ENCODE measurements around the gene MYOM1.

Gene MYOM1

GRCh38 chr18:3046216-3046808 is 173.5 kb downstream of the MYOM1 start:
- Histone ChIP-seq H3K9me3 (ENCODE audit: control insufficient read depth in 1 of 2, low read length in 2 of 2) (no peaks in the 10 kb centered on the region), H3K36me3 (ENCODE audit: control insufficient read depth in 1 of 2, insufficient read depth in 2 of 2, low read length in 2 of 2) (no peaks in the 10 kb centered on the region), H3K27me3 (ENCODE audit: low read depth, low read length) (no peaks in the 10 kb centered on the region), H3K27ac (ENCODE audit: low read length) (no peak overlapping the region), H3K4me3 (ENCODE audit: low read depth in 1 of 2, low read length in 2 of 2) (no peak overlapping the region), H3K4me1 (ENCODE audit: control insufficient read depth in 1 of 2, insufficient read depth in 2 of 2, low read length in 2 of 2) (peaks cover 6 to 10% of the 10 kb centered on the region in 2 donors)

- Histone ChIP-seq H3K4me1 (ENCODE audit: control insufficient read depth in 1 of 2, insufficient read depth in 2 of 2, low read length in 2 of 2) (peaks cover 6 to 10% of the 10 kb centered on the region in 2 donors), H3K4me3 (ENCODE audit: low read depth in 1 of 2, low read length in 2 of 2) (no peak overlapping the region), H3K9me3 (ENCODE audit: control insufficient read depth in 1 of 2, low read length in 2 of 2) (no peaks in the 10 kb centered on the region), H3K36me3 (ENCODE audit: control insufficient read depth in 1 of 2, insufficient read depth in 2 of 2, low read length in 2 of 2) (no peaks in the 10 kb centered on the region), H3K27ac (ENCODE audit: low read length) (peak overlapping the region; percentile 65), H3K27me3 (ENCODE audit: low read depth, low read length) (no peaks in the 10 kb centered on the region)
Measured at GRCh38 chr18:3044931-3045698, 174.7 kb downstream of the MYOM1 start.

GRCh38 chr18:3042379-3042778 is 177.4 kb downstream of the MYOM1 start:
- Histone ChIP-seq H3K9me3 (ENCODE audit: control insufficient read depth in 1 of 2, low read length in 2 of 2) (no peaks in the 10 kb centered on the region), H3K36me3 (ENCODE audit: control insufficient read depth in 1 of 2, insufficient read depth in 2 of 2, low read length in 2 of 2) (no peaks in the 10 kb centered on the region), H3K4me3 (ENCODE audit: low read depth in 1 of 2, low read length in 2 of 2) (no peak overlapping the region), H3K27me3 (ENCODE audit: low read depth, low read length) (no peaks in the 10 kb centered on the region), H3K27ac (ENCODE audit: low read length) (peak overlapping the region; percentile 2), H3K4me1 (ENCODE audit: control insufficient read depth in 1 of 2, insufficient read depth in 2 of 2, low read length in 2 of 2) (peaks cover 6 to 10% of the 10 kb centered on the region in 2 donors)

- Histone ChIP-seq H3K27ac (ENCODE audit: low read length) (peak overlapping the region; percentile 2), H3K36me3 (ENCODE audit: control insufficient read depth in 1 of 2, insufficient read depth in 2 of 2, low read length in 2 of 2) (no peaks in the 10 kb centered on the region), H3K9me3 (ENCODE audit: control insufficient read depth in 1 of 2, low read length in 2 of 2) (no peaks in the 10 kb centered on the region), H3K4me1 (ENCODE audit: control insufficient read depth in 1 of 2, insufficient read depth in 2 of 2, low read length in 2 of 2) (peaks cover 6 to 10% of the 10 kb centered on the region in 2 donors), H3K27me3 (ENCODE audit: low read depth, low read length) (no peaks in the 10 kb centered on the region), H3K4me3 (ENCODE audit: low read depth in 1 of 2, low read length in 2 of 2) (no peak overlapping the region)
Measured at GRCh38 chr18:3041843-3042242, 177.9 kb downstream of the MYOM1 start.

GRCh38 chr18:3040881-3041280 is 178.9 kb downstream of the MYOM1 start:
- Histone ChIP-seq H3K36me3 (ENCODE audit: control insufficient read depth in 1 of 2, insufficient read depth in 2 of 2, low read length in 2 of 2) (no peaks in the 10 kb centered on the region), H3K9me3 (ENCODE audit: control insufficient read depth in 1 of 2, low read length in 2 of 2) (no peaks in the 10 kb centered on the region), H3K27me3 (ENCODE audit: low read depth, low read length) (no peaks in the 10 kb centered on the region), H3K4me1 (ENCODE audit: control insufficient read depth in 1 of 2, insufficient read depth in 2 of 2, low read length in 2 of 2) (peaks cover 6 to 10% of the 10 kb centered on the region in 2 donors), H3K4me3 (ENCODE audit: low read depth in 1 of 2, low read length in 2 of 2) (no peak overlapping the region), H3K27ac (ENCODE audit: low read length) (no peak overlapping the region)

- H3K4me3 ChIP-seq (ENCODE audit: low read depth in 1 of 2, low read length in 2 of 2), result no peak overlapping the region
- no peak overlapping the region for H3K27ac ChIP-seq (ENCODE audit: low read length)
- H3K27me3 ChIP-seq (ENCODE audit: low read depth, low read length), result no peaks in the 10 kb centered on the region
- peaks cover 4 to 5% of the 10 kb centered on the region in 2 donors for H3K4me1 ChIP-seq (ENCODE audit: control insufficient read depth in 1 of 2, insufficient read depth in 2 of 2, low read length in 2 of 2)
- no peaks in the 10 kb centered on the region for H3K9me3 ChIP-seq (ENCODE audit: control insufficient read depth in 1 of 2, low read length in 2 of 2)
- no peaks in the 10 kb centered on the region for H3K36me3 ChIP-seq (ENCODE audit: control insufficient read depth in 1 of 2, insufficient read depth in 2 of 2, low read length in 2 of 2)
Measured at GRCh38 chr18:3040173-3040572, 179.6 kb downstream of the MYOM1 start.

- Histone ChIP-seq H3K9me3 (ENCODE audit: control insufficient read depth in 1 of 2, low read length in 2 of 2) (no peaks in the 10 kb centered on the region), H3K27me3 (ENCODE audit: low read depth, low read length) (no peaks in the 10 kb centered on the region), H3K4me3 (ENCODE audit: low read depth in 1 of 2, low read length in 2 of 2) (no peak overlapping the region), H3K36me3 (ENCODE audit: control insufficient read depth in 1 of 2, insufficient read depth in 2 of 2, low read length in 2 of 2) (no peaks in the 10 kb centered on the region), H3K27ac (ENCODE audit: low read length) (peak overlapping the region; percentile 74), H3K4me1 (ENCODE audit: control insufficient read depth in 1 of 2, insufficient read depth in 2 of 2, low read length in 2 of 2) (no peaks in the 10 kb centered on the region)
Measured at GRCh38 chr18:3037423-3037915, 182.3 kb downstream of the MYOM1 start.

- Histone ChIP-seq H3K27me3 (ENCODE audit: low read depth, low read length) (no peaks in the 10 kb centered on the region), H3K4me1 (ENCODE audit: control insufficient read depth in 1 of 2, insufficient read depth in 2 of 2, low read length in 2 of 2) (no peaks in the 10 kb centered on the region), H3K4me3 (ENCODE audit: low read depth in 1 of 2, low read length in 2 of 2) (no peak overlapping the region), H3K9me3 (ENCODE audit: control insufficient read depth in 1 of 2, low read length in 2 of 2) (no peaks in the 10 kb centered on the region), H3K36me3 (ENCODE audit: control insufficient read depth in 1 of 2, insufficient read depth in 2 of 2, low read length in 2 of 2) (no peaks in the 10 kb centered on the region), H3K27ac (ENCODE audit: low read length) (no peak overlapping the region)
Measured at GRCh38 chr18:3036108-3036507, 183.7 kb downstream of the MYOM1 start.

GRCh38 chr18:3035635-3036034 is 184.1 kb downstream of the MYOM1 start:
- Histone ChIP-seq H3K27ac (ENCODE audit: low read length) (no peak overlapping the region), H3K4me3 (ENCODE audit: low read depth in 1 of 2, low read length in 2 of 2) (no peak overlapping the region)

GRCh38 chr18:3032721-3033120 is 187.0 kb downstream of the MYOM1 start:
- Histone ChIP-seq H3K36me3 (ENCODE audit: control insufficient read depth in 1 of 2, insufficient read depth in 2 of 2, low read length in 2 of 2) (no peaks in the 10 kb centered on the region), H3K27me3 (ENCODE audit: low read depth, low read length) (no peaks in the 10 kb centered on the region), H3K27ac (ENCODE audit: low read length) (no peak overlapping the region), H3K9me3 (ENCODE audit: control insufficient read depth in 1 of 2, low read length in 2 of 2) (no peaks in the 10 kb centered on the region), H3K4me1 (ENCODE audit: control insufficient read depth in 1 of 2, insufficient read depth in 2 of 2, low read length in 2 of 2) (peaks cover 8 to 10% of the 10 kb centered on the region in 2 donors), H3K4me3 (ENCODE audit: low read depth in 1 of 2, low read length in 2 of 2) (no peak overlapping the region)

More at GRCh38 chr18:3035635-3036034, 184.1 kb downstream of the MYOM1 start:
- no peaks in the 10 kb centered on the region for H3K27me3 ChIP-seq (ENCODE audit: low read depth, low read length)
- H3K9me3 ChIP-seq (ENCODE audit: control insufficient read depth in 1 of 2, low read length in 2 of 2), result no peaks in the 10 kb centered on the region
- H3K36me3 ChIP-seq (ENCODE audit: control insufficient read depth in 1 of 2, insufficient read depth in 2 of 2, low read length in 2 of 2), result no peaks in the 10 kb centered on the region
- no peaks in the 10 kb centered on the region for H3K4me1 ChIP-seq (ENCODE audit: control insufficient read depth in 1 of 2, insufficient read depth in 2 of 2, low read length in 2 of 2)

- no peaks in the 10 kb centered on the region for H3K9me3 ChIP-seq (ENCODE audit: control insufficient read depth in 1 of 2, low read length in 2 of 2)
- no peaks in the 10 kb centered on the region for H3K27me3 ChIP-seq (ENCODE audit: low read depth, low read length)
- peak overlapping the region; percentile 30 for H3K27ac ChIP-seq (ENCODE audit: low read length)
- peak overlapping the region in 1 of 2 donors; percentile 17 for H3K4me3 ChIP-seq (ENCODE audit: low read depth in 1 of 2, low read length in 2 of 2)
- H3K4me1 ChIP-seq (ENCODE audit: control insufficient read depth in 1 of 2, insufficient read depth in 2 of 2, low read length in 2 of 2), result peaks cover 8 to 10% of the 10 kb centered on the region in 2 donors
- no peaks in the 10 kb centered on the region for H3K36me3 ChIP-seq (ENCODE audit: control insufficient read depth in 1 of 2, insufficient read depth in 2 of 2, low read length in 2 of 2)
Measured at GRCh38 chr18:3029215-3029952, 190.4 kb downstream of the MYOM1 start.
